Measurements from ENCODE around the gene XIRP1. TPM values are rescaled to one million over a fixed set of nuclear protein-coding genes. Genes with fewer than 3 reads are reported as not detected.

Gene XIRP1
- total and polyA plus RNA-seq, 2 experiments from 2014 or later = not detected

DNA sequence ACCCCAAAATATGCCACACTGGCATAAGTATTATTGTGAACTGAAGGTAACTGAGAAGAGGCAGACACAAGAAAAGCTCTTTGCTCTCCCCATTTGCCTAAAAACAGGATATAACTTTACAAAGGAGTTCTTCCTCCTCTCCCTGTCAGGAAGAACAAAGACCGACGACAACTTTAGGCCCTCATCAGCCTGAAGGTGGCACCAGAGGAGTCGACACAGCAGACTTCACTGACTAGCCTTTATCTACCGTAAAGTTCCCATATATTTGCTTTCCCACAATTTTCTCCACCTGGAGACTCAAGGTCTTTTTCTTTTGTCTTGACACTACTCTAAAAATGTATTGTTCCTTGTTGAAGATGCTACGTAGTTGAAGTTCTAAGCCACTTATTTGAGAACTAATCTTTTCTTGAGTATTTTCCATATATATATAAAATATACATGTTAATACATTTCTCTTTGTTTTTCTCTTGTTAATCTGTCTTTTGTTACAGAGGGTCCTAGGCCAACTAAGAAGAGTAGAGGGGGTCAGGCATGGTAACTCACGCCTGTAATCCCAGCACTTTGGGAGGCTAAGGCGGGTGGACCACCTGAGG lies 16.2 kb upstream of the XIRP1 start:
- TF ChIP-seq, protein P1, sequence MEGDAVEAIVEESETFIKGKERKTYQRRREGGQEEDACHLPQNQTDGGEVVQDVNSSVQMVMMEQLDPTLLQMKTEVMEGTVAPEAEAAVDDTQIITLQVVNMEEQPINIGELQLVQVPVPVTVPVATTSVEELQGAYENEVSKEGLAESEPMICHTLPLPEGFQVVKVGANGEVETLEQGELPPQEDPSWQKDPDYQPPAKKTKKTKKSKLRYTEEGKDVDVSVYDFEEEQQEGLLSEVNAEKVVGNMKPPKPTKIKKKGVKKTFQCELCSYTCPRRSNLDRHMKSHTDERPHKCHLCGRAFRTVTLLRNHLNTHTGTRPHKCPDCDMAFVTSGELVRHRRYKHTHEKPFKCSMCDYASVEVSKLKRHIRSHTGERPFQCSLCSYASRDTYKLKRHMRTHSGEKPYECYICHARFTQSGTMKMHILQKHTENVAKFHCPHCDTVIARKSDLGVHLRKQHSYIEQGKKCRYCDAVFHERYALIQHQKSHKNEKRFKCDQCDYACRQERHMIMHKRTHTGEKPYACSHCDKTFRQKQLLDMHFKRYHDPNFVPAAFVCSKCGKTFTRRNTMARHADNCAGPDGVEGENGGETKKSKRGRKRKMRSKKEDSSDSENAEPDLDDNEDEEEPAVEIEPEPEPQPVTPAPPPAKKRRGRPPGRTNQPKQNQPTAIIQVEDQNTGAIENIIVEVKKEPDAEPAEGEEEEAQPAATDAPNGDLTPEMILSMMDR (conservative IDR thresholded peaks at IDR 0.05; ENCODE audit: low read depth in 2 of 2) = peak; percentile 68 to 84
- no peak for TF ChIP-seq POLR2AphosphoS5 (IDR thresholded peaks at IDR 0.05; ENCODE audit: low read depth)
- DNase-seq (ENCODE audit: low spot score) (peak; percentile 84), ATAC-seq (peak; percentile 87)
- Histone ChIP-seq H3K36me3 (ENCODE audit: insufficient read depth) (no peaks in the 10 kb centered on the region), H3K27me3 (ENCODE audit: insufficient read depth) (no peaks in the 10 kb centered on the region), H3K4me1 (ENCODE audit: insufficient read depth) (peaks cover 26% of the 10 kb centered on the region), H2AFZ (peak overlapping the region; percentile 35; the same call in 1 of the 2 replicates), H3K4me2 (peak overlapping the region; percentile 26; the same call in 1 of the 2 replicates), H3F3A (replicated peaks; ENCODE audit: low read depth) (no peaks in the 10 kb centered on the region), H3K9me2 (ENCODE audit: insufficient read depth) (no peaks in the 10 kb centered on the region; the same call in 1 of the 2 replicates), H3K27ac (ENCODE audit: low read depth) (no peak overlapping the region), H3K4me3 (no peak overlapping the region), H3K79me2 (replicated peaks; ENCODE audit: insufficient read depth) (no peaks in the 10 kb centered on the region), H4K20me1 (replicated peaks; ENCODE audit: insufficient read depth) (no peaks in the 10 kb centered on the region)
- Mint-ChIP-seq H3K36me3 (ENCODE audit: low read depth) (no peaks in the 10 kb centered on the region), H3K9me3 (peaks cover 3% of the 10 kb centered on the region; the same call in 2 of the 3 replicates), H3K27ac (peak overlapping the region; percentile 7; the same call in 1 of the 2 replicates), H3K4me1 (peaks cover 30% of the 10 kb centered on the region), H3K4me3 (no peak overlapping the region), H3K27me3 (ENCODE audit: insufficient read depth, low read depth, poor library complexity) (peaks cover 1% of the 10 kb centered on the region)

DNA sequence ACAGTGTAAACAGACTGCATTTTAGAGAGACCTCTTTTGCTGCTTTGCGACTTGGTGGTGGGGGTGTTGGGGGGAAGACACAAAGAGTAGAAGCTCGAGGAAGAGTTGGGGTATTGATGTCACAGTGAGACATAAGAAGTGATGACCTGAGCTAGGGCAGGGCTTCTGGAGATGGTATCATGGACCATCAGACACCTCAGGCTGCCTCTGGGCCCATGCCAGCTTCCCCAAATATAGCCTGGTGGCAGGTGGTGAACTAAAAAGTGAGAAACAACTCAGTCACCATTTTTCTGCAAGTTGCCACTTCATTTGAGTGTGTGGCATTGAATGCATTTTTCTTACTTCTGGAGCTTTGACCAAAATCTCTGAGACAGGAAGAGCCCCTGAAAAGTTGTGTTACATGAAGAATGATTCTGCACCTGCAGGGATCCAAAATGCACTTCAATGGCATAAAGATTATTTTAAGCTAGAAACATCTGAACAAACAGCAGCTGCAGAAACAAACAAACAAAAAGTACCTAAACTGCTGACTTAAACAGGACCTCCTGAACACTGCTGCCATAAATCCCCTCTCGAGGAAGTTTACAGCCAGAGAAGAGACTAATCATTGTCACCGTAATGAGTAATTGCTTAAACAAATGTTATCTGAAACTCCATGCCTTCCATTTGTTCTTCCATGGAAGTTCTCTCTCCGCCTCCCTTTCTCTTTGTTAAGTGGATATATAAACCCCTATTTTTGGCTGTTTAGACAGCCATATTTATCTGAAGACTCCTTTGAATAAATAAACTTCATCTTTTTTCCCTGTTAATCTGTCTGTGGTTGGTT lies 15.2 kb upstream of the XIRP1 start:
- no peak for ATAC-seq

More for the DNA sequence above, 15.2 kb upstream of the XIRP1 start:
- no peak overlapping the region for H3K27ac Mint-ChIP-seq
- TF ChIP-seq EZH2 (IDR thresholded peaks at IDR 0.05; ENCODE audit: low read depth, unreplicated experiment) (no peak), CREB1 (CRISPR knock-in tag; IDR thresholded peaks at IDR 0.05; ENCODE audit: low read depth) (no peak), ZNF331 (CRISPR knock-in tag; IDR thresholded peaks at IDR 0.05; ENCODE audit: low read depth) (no peak)
- TF ChIP-seq, protein P1 (conservative IDR thresholded peaks at IDR 0.05; ENCODE audit: low read depth in 2 of 2) = no peak
- TF ChIP-seq, protein P2, sequence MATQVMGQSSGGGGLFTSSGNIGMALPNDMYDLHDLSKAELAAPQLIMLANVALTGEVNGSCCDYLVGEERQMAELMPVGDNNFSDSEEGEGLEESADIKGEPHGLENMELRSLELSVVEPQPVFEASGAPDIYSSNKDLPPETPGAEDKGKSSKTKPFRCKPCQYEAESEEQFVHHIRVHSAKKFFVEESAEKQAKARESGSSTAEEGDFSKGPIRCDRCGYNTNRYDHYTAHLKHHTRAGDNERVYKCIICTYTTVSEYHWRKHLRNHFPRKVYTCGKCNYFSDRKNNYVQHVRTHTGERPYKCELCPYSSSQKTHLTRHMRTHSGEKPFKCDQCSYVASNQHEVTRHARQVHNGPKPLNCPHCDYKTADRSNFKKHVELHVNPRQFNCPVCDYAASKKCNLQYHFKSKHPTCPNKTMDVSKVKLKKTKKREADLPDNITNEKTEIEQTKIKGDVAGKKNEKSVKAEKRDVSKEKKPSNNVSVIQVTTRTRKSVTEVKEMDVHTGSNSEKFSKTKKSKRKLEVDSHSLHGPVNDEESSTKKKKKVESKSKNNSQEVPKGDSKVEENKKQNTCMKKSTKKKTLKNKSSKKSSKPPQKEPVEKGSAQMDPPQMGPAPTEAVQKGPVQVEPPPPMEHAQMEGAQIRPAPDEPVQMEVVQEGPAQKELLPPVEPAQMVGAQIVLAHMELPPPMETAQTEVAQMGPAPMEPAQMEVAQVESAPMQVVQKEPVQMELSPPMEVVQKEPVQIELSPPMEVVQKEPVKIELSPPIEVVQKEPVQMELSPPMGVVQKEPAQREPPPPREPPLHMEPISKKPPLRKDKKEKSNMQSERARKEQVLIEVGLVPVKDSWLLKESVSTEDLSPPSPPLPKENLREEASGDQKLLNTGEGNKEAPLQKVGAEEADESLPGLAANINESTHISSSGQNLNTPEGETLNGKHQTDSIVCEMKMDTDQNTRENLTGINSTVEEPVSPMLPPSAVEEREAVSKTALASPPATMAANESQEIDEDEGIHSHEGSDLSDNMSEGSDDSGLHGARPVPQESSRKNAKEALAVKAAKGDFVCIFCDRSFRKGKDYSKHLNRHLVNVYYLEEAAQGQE (IDR thresholded peaks at IDR 0.05; ENCODE audit: unreplicated experiment) = no peak
- peaks cover 30% of the 10 kb centered on the region for H3K4me1 Mint-ChIP-seq
- no peaks in the 10 kb centered on the region for H3K27me3 ChIP-seq (ENCODE audit: insufficient read depth)
- H3K36me3 Mint-ChIP-seq (ENCODE audit: low read depth) = no peaks in the 10 kb centered on the region
- H3K9me3 Mint-ChIP-seq = peaks cover 3% of the 10 kb centered on the region; the same call in 2 of the 3 replicates
- no peak overlapping the region for H3K27ac ChIP-seq (ENCODE audit: low read depth)
- peak overlapping the region; percentile 26; the same call in 1 of the 2 replicates for H3K4me2 ChIP-seq
- no peak for DNase-seq (ENCODE audit: low spot score)
- no peak overlapping the region for H3K4me3 Mint-ChIP-seq
- no peaks in the 10 kb centered on the region for H3K36me3 ChIP-seq (ENCODE audit: insufficient read depth)
- peak overlapping the region; percentile 35 for H2AFZ ChIP-seq
- no peaks in the 10 kb centered on the region; the same call in 1 of the 2 replicates for H3K9me2 ChIP-seq (ENCODE audit: insufficient read depth)
- peaks cover 23% of the 10 kb centered on the region for H3K4me1 ChIP-seq (ENCODE audit: insufficient read depth)
- no peaks in the 10 kb centered on the region for H4K20me1 ChIP-seq (replicated peaks; ENCODE audit: insufficient read depth)
- H3K79me2 ChIP-seq (replicated peaks; ENCODE audit: insufficient read depth) = no peaks in the 10 kb centered on the region
- peaks cover 1% of the 10 kb centered on the region for H3K27me3 Mint-ChIP-seq (ENCODE audit: insufficient read depth, low read depth, poor library complexity)
- no peaks in the 10 kb centered on the region for H3F3A ChIP-seq (replicated peaks; ENCODE audit: low read depth)
- H3K4me3 ChIP-seq = no peak overlapping the region

Data from GM23338 (cell line).